Activated T-cell treated with anti-CD3 and anti-CD28 coated beads, Interleukin-2, amount 50 U/mL, for 48 hours (primary cell): ENCODE data around the gene UPK2.
"Not testable (repeated sequence)": the region's sequence is repeated elsewhere in the genome, so short reads cannot be mapped to it uniquely, and the experiment has no call there.

Source experiments
- DNase-seq, 2 experiments: peaks; one replicate each; pipeline ENCODE4 v3.0.0-alpha.2; 2020

Gene UPK2

DNA sequence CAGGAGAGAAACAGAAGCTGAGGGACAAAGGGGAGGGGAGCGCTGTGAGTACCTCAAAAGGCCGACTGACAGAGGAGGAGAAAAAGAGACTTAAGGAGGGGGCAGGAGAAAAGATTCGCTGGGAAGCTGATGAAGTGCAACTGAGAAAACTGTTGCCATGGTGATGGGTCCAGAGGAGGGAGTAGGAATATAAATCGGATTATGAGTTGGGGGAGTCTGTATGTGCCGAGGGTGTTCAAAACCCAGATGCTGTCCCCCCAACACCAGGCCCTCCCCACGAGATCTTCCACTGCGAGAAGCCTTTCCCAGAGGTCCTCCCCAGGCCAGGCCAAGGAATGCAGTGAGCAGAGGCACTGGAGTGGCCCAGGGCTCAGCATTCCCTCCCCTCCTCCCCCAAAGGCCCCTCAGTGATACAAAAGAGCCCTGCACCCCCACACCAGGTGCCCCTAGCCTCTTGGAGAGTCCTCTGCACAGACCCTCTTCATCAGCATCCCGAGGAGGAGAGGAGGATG lies 16.6 kb upstream of the UPK2 start:
- DNase-seq: no peak

DNA sequence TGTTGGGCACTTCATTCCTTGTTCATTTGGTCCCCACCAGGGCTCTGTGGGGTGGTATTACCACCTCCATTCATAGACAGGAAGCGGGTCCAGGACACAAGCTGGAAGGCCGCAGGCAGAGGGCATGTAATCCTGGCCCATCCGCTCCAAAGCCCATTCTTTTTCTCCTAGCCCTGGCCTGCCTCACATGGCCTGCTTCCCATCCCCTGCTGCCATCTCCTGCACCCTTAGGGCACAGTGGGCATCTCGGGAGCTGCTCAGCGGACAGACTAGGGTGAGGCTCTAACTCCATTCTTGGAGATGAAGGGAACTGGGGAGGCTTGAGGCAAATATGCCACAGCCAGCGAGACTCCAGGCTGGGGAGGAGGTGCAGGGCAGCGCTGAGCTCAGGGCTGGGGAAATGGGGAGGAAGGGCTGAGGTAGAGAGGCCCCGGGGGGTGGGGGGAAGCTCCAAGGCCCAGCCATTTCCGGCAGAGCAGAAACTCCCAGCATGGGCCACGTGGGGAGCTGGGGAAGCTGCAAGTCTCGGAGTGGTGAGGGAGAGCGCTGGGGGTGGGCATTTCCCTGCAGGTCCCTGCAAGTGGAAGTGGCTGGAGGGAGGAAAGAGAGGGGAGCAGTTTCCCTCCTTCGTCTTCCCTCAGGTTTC lies 16.0 kb upstream of the UPK2 start:
- DNase-seq: peak; percentile 69 to 74

DNA sequence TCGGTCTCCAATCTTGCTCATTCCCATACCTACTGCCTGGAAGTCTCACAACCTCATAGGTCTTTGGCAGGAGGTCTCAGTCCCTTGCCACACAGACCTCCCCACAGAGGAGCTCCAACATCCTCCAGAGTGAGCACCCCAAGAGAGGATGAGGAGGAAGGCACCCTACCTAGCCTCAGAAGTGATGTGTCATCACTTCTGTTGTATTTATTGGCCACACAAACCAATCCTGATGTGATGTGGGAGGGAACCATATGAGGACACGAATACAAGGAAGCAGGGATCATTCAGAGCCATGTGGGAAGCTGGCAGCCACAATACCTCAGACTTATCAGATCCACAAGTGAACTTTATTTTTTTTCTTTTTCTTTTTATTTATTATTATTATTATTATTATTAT lies 9.0 kb upstream of the UPK2 start:
- no peak for DNase-seq

DNA sequence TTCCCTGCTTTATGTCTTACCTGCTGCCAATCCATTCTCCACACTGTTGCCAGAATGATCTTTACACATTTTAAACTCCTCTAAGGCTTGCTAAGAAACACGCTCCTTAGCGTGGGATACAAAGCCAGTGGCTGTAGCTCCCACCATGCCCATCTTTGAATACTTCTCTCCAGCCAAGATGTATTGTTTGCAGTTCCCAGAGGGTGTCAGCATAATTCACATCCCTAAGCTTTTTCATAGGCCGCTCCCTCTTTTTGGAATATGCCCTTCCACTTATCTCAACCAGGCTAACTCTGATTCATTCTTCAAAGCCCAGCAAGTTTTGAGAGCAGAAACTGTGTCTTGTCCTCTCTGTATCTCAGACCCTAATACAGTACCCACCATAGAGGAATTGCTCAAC lies 8.1 kb upstream of the UPK2 start:
- DNase-seq: no peak

DNA sequence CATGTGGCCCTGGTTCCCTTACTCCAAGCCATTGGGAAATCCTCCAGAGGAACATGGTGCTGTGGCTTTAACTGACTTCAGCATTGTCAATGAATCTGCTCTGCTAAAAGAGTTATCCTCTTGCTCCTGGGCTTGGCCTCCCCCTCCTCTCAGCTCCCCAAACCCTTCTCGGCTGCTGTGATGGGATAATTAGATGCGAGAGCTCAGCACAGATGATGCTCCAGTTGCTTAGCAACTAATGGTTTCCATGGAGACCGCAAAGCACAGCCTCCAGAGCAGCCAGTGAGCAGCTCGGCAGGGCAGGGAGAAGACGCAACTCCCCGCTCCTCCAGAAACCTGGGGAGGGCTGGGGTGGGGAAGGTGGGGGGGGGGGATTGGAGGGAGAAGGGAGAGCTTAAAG lies 2.8 kb upstream of the UPK2 start:
- no peak for DNase-seq

DNA sequence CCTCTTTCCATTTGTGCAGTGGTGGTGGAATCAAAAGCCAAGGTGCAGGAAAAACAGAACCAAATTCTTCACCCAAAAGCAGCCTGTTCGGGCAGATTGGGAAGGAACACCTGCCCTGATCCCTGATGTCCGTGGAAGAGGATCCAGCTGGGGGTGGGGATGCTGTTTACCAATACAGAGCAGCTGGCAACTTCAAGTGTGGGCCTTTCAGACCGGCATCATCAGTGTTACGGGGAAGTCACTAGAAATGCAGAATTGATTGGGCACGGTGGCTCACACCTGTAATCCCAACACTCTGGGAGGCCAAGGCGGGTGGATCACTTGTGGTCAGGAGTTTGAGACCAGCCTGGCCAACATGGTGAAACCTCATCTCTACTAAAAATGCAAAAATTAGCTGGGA lies 2.1 kb upstream of the UPK2 start:
- not testable (repeated sequence) for DNase-seq

DNA sequence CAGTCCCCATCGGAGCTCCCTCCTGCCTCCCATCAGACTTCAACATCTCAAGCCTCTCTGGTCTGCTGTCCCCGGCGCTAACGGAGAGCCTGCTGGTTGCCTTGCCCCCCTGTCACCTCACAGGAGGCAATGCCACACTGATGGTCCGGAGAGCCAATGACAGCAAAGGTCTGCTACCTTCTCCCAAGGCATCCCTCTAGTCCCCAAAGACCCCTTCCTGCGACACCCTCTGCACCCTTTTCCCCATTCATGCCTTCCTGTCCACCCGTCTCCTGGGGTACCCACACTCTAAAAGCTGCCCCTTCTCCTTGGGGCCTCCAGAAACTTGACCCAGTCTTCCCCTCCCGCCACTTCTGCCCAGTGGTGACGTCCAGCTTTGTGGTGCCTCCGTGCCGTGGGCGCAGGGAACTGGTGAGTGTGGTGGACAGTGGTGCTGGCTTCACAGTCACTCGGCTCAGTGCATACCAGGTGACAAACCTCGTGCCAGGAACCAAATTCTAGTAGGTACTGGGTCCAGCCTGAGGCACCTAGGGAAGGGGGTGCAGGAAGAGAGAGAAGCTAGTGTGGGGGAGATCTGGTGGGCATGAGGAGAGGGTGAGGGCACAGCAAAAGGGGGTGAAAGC lies 860 bp downstream of the UPK2 start:
- DNase-seq: no peak

DNA sequence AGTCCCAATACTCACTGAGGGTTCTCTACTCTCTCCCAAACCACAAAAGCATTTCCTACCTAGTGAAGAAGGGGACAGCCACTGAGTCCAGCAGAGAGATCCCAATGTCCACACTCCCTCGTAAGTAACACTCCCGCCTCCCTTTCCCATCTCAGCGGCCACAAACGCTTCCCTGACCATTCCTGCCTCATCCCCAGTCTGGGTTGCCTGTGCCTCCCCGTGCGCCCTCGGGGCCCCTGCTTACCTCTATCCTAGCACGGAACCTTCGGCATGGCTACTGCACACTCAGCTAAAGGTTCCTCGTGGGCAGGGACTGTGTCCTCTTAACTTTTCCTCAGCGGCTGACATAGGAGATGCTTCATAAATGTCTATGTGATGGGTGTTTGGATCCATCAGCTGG lies 1.5 kb downstream of the UPK2 start:
- DNase-seq: no peak

DNA sequence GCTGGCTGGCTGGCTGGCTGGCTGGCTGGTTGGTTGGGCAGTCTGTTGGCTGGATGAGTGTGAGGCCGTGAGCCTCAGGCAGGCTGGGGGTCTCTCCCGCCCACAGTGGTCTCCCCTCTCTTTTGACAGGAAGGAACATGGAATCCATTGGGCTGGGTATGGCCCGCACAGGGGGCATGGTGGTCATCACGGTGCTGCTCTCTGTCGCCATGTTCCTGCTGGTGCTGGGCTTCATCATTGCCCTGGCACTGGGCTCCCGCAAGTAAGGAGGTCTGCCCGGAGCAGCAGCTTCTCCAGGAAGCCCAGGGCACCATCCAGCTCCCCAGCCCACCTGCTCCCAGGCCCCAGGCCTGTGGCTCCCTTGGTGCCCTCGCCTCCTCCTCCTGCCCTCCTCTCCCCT lies 1.9 kb downstream of the UPK2 start:
- DNase-seq: no peak

DNA sequence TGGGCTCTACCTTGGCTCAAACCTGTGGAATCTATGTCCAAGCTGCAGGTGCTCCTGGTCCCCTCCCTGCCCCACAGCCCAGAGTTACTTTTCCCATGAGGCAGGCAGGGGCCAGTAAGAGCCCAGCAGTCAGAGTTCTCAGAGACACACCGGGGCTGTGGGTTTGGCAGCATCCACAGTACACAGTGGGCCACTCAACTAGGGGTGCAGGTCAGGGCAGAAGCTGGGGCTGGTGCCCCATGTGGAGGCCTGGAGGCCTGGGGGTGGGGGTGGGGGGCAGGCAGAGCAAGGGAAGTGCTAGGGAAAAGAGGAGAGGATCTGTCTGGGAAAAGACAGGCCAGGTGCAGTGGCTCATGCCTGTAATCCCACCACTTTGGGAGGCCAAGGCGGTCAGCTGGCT lies 2.5 kb downstream of the UPK2 start:
- DNase-seq: no peak

DNA sequence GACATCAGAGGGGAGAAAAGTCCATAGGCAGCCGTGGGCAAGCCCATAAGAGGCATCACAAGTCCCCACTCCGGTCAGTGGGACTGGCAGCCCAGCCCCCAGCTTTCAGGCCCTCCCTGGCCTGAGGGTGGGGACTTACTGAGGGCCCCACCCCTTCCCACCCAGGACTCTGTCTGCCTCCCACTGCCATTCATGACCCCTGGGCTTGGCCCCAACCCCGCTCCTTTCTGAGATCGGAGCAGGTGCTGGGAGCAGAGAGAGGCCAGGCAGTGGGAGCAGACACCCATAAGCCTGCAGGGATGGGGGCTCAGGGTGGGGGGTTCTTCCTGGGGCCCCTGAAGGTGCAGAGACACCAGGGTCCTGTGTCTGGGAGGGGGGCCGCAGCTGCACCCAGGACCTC lies 5.1 kb downstream of the UPK2 start:
- no peak for DNase-seq

DNA sequence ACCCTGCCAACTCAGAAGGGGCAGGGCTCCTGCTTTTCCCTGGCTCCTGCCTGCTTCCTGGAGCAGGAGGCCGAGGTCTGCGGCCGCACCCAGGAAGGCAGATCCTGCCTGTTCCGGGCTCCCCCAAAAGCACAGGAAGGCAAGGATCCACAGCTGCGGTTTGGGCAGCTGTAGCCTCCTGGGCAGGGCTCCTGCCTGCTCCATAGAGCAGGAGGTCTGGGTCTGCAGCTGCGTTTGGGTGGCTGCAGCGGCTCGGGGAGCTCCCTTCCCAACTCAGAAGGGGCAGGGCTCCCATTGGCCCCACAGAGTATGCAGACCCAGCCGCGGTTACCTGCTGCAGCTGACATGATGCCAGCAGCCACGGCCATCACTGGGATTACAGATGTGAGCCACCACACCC lies 5.5 kb downstream of the UPK2 start:
- DNase-seq: no peak

DNA sequence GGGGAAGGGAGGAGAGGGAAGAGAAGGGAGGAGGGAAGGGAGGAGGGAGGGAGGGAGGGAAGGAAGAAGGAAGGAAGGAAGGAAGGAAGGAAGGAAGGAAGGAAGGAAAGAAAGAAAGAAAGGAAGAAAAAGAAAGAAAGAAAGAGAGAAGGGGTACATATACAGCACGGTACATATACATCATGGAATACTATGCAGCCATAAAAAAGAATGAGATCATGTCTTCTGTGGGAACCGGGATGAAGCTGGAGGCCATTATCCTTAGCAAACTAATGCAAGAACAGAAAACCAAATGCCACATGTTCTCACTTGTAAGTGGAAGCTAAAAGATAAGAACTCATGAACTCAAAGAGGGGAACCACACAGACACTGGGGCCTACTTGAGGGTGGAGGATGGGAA lies 13.4 kb downstream of the UPK2 start:
- DNase-seq: not testable (repeated sequence)

DNA sequence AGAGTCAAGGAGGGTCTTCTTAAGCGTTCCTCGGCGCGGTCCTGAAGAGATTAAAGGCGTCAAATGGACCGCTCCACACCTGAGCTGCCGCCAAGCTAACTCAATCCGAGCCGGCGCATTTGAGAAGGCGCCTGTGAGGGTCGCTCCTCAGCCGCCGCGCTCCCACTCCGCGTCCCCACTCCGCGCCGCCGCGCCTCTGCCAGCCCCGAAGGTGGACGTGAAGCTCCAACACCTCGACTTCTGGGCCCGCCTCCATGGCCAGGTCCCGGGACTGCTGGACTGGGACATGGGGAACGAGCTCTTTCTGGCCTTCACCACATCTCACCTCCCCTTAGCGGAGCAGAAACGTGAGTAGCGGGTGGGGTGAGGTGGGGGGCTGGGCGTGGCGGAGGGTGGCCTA lies 15.5 kb downstream of the UPK2 start, which contains the start of gene FOXR1:
TSS of gene FOXR1 (plus strand) at position 116 of the 400 bp plus-strand sequence. CDS start at position 287, 171 bp downstream.
- no peak for DNase-seq

DNA sequence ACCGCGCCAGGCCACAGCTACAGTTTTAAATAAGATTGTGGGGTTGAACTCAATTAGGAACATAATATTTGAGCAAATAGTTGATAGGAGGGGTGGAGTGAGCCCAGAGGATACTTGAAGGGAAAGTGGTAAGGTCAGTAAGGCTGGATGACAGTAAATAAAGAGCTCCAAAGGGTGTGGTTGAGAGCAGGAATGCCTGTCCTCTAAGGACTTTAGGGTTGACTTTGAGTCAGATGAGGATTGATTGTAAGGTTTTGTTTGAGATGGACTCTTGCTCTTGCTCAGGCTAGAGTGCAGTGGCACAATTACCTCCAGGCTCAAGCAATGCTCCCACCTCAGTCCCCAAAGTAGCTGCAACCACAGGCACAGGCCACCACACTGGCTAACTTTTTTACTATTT lies 17.9 kb downstream of the UPK2 start:
- DNase-seq: no peak

DNA sequence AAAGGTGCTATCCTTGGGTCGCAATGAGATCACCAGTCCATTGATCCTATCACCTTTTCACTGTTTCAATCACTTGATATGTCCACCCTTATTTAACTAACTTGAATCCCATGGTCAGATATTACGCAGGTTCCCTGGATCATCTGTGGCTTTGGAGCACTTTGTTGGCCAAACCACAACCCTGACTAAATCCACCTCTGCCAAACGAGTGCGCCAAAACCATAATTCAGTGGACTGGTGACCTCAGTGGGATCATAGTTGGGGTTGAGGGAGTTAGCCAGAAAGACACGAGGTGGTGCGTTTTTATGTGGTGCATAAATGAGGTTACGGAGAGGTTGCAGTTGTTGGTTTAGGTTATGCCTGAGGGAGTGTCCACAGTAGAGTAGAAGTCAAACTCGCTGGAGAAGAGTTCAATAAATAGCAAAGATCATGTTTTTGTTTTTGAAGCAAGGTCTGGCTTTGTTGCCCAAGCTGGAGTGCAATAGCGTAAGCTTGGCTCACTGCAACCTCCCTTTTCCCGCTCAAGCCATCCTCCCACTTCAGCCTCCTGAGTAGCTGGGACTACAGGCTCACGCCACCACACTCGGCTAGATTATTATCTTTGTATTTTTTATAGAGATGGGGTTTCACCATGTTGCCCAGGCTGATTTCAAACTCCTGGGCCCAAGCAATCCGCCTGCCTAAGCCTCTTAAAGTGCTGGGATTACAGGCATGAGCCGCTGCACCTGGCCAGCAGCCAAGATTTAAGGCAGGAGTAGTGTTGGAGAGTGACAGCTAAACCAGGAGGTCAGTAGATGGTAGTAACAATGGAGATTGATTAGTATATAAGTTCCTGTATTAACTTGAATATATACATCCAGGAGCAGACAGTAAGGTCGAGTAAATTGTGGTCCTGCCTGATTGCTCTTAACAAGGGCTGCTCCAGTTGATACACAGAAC lies 19.9 kb downstream of the UPK2 start:
- DNase-seq: no peak

DNA sequence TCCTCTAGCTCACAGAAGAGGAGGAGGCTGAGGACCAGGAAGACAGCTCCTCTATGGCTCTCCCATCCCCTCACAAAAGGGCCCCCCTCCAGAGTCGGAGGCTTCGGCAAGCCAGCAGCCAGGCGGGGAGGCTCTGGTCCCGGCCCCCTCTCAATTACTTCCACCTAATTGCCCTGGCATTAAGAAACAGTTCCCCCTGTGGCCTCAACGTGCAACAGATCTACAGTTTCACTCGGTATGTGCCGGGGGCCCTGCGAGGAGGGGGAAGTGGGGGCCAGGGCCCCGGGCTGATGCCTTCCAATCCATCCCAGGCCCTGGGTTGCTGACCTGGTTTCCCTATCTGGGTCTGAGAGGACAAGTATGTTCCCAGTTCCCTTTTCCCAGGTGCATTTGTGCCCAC lies 23.3 kb downstream of the UPK2 start:
- no peak for DNase-seq

DNA sequence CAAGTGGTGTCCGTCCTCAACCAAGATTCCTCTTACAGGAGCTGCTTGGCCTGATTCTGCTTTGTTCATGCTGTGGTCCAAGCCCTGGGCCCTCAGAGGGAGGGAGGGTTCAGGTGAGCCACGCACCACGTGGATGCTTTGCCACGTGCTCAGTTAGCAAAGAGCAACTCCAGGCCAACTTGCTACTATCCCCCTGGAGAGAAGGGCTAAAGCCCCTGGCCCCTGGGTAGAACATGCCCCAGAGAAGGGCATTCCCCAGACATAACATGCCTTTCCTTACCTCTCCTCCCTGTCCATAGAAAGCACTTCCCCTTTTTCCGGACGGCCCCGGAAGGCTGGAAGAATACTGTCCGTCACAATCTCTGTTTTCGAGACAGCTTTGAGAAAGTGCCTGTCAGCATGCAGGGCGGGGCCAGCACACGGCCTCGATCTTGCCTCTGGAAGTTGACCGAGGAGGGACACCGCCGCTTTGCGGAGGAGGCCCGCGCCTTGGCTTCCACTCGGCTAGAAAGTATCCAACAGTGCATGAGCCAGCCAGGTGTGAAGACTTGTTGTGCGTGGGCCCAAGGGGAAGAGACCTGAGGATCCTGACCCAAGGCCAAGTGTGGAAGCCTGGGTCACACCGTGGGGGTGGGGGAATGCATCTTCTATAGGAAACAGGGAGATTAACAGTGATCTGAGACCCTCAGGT lies 24.2 kb downstream of the UPK2 start:
- no peak for DNase-seq

DNA sequence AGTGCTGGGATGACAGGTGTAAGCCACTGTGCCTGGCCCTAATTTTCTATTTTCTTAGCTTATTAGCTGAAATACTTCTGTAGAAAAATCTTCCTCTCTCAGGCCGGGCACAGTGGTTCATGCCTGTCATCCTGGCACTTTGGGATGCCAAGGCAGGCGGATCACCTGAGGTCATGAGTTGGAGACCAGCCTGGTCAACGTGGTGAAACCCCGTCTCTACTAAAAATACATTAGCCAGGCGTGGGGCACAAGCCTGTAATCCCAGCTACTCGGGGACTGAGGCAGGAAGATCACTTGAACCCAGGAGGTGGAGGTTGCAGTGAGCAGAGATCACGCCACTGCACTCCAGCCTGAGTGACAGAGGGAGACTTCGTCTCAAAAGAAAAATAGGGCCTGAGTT lies 28.2 kb downstream of the UPK2 start:
- DNase-seq: not testable (repeated sequence)

DNA sequence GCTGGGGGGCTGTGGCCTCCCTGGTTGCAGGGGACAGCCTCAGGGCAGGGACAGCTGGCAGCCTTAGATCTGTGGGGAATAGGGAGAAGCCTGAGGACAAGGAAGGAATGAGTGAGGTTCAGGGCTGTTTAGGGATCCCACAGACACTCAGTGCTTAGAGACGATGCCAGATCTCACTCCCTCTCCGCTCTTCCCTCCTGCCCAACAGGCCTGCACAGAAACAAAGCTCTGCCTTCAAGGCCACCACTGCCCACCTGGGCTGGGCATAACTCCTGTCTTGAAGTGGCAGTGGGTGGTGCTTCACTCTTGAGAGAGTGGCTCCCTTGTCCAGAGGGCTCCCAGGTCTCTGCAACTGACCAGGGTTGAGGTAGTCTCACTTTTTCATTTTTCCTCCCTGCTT lies 28.7 kb downstream of the UPK2 start:
- DNase-seq: no peak

DNA sequence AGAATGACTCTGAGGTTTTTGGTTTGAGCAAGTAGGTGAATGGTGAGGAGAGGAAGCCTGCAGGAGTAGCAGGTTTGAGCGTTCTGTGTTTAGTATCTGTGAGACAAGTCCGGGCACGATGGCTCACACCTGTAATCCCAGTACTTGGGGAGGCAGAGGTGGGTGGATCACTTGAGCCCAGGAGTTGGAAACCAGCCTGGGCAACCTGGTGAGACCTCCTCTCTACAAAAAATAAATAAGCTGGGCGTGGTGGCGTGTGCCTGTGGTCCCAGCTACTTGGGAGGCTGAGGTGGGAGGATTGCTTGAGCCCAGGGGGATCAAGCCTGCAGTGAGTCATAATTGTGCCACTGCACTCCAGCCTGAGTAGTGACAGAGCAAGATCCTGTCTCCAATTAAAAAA lies 32.2 kb downstream of the UPK2 start:
- DNase-seq: no peak

DNA sequence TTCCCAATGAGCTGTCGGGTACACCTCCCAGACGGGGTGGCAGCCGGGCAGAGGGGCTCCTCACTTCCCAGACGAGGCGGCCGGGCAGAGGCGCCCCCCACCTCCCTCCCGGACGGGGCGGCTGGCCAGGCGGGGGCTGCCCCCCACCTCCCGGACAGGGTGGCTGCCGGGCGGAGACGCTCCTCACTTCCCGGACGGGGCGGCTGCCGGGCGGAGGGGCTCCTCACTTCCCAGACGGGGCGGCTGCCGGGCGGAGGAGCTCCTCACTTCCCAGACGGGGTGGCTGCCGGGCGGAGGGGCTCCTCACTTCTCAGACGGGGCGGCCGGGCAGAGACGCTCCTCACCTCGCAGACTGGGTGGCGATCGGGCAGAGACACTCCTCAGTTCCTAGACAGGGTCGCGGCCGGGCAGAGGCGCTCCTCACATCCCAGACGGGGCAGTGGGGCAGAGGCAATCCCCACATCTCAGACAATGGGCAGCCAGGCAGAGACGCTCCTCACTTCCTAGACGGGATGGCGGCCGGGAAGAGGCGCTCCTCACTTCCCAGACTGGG lies 35.5 kb downstream of the UPK2 start:
- DNase-seq: not testable (repeated sequence)
